ENCODE results near the gene PGM2.

GRCh38 chr4:37799941-37800554, 26.4 kb upstream of the PGM2 start:
- TF ChIP-seq EZH2 (IDR thresholded peaks at IDR 0.05; ENCODE audit: low read length, unreplicated experiment) (no peak), CTCF (conservative IDR thresholded peaks at IDR 0.05; ENCODE audit: low read depth, low read length) (no peak), EZH2phosphoT487 (IDR thresholded peaks at IDR 0.05; ENCODE audit: borderline replicate concordance, low read length) (no peak)
